SW480 (cell line): ENCODE data around the gene TRIM4.

Source experiments
- DNase-seq: peaks from one replicate; pipeline ENCODE4 v3.0.0-alpha.2; 2016; ENCODE audit warnings: low spot score

TRIM4 gene

GRCh38 chr7:99843808-99844207, 75.5 kb downstream of the TRIM4 start:
- peak; percentile 72 for DNase-seq

GRCh38 chr7:99842926-99843325, 76.4 kb downstream of the TRIM4 start:
- no peak for DNase-seq
